HG02763 (cell line): ENCODE data around the gene BICC1.

ENCODE experiments used
- ATAC-seq: cut with Tn5 transposase; IDR thresholded peaks from one replicate; pipeline ENCODE4 v1.9.1; 2021; ENCODE audit warnings: mild to moderate bottlenecking, moderate library complexity; ENCODE audit not compliant: unreplicated experiment

BICC1 gene

GRCh38 chr10:58514111-58514770, 1.6 kb downstream of the BICC1 start:
- ATAC-seq = no peak

- no peak for ATAC-seq
These were observed 2.7 kb downstream of the BICC1 start for GRCh38 chr10:58515291-58515941.

GRCh38 chr10:58516119-58516518, 3.4 kb downstream of the BICC1 start:
- ATAC-seq = no peak

GRCh38 chr10:58516671-58517070, 4.0 kb downstream of the BICC1 start:
- no peak for ATAC-seq

- no peak for ATAC-seq
These were observed 4.4 kb downstream of the BICC1 start for GRCh38 chr10:58517081-58517480.

GRCh38 chr10:58517491-58518355, 5.1 kb downstream of the BICC1 start:
- ATAC-seq = peak; percentile 50

GRCh38 chr10:58518775-58519174, 6.1 kb downstream of the BICC1 start:
- ATAC-seq = no peak

GRCh38 chr10:58529077-58529728, 16.5 kb downstream of the BICC1 start:
- ATAC-seq = no peak

- ATAC-seq = peak; percentile 98
These were observed 18.5 kb downstream of the BICC1 start for GRCh38 chr10:58531084-58531695.

- ATAC-seq = no peak
These were observed 22.6 kb downstream of the BICC1 start for GRCh38 chr10:58535311-58535710.

GRCh38 chr10:58543141-58543540, 30.5 kb downstream of the BICC1 start:
- no peak for ATAC-seq

GRCh38 chr10:58544135-58544534, 31.5 kb downstream of the BICC1 start:
- no peak for ATAC-seq

GRCh38 chr10:58545427-58545826, 32.8 kb downstream of the BICC1 start:
- ATAC-seq = no peak

- no peak for ATAC-seq
These were observed 33.5 kb downstream of the BICC1 start for GRCh38 chr10:58546137-58546536.

- no peak for ATAC-seq
These were observed 34.2 kb downstream of the BICC1 start for GRCh38 chr10:58546722-58547445.

- no peak for ATAC-seq
These were observed 35.3 kb downstream of the BICC1 start for GRCh38 chr10:58547963-58548362.

GRCh38 chr10:58554316-58554715, 41.6 kb downstream of the BICC1 start:
- ATAC-seq = no peak

- no peak for ATAC-seq
These were observed 42.7 kb downstream of the BICC1 start for GRCh38 chr10:58555170-58555929.

- no peak for ATAC-seq
These were observed 43.2 kb downstream of the BICC1 start for GRCh38 chr10:58555930-58556311.
